ENCODE measurements around the gene PROM2. TPM values are rescaled to one million over a fixed set of nuclear protein-coding genes. Genes with fewer than 3 reads are reported as not detected.

Gene PROM2
- total and polyA plus RNA-seq, 10 of the 15 experiments (the other 5 are each of a cell fraction or from before 2014, with no cell fraction given): 0.01 to 0.04 TPM; not detected in 8

DNA sequence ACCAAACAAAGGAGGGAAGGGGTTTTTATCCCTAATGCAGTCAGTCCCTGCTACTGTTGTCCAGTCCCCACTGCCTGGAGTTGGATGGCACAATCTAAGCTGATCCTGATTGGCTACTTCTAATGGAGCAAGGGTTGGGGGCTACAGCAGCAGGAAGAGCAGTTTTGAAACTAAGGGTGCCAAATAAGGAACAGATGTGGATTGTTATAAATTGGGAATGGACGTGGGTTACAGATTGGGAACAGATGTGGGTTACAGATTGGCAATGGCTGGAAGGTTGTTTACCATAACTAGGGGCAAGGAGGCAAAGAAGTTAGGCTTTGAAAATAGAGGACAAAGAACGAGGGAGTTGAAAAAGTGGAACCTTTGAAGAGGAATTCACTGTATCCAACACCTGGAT, 16.0 kb upstream of the PROM2 start:
- no peaks in the 10 kb centered on the region; the same call in 2 of the 3 replicates for H3K9me3 ChIP-seq (replicated peaks; ENCODE audit: control insufficient read depth, insufficient read depth, low read length)
- intact Hi-C loops (cut with micrococcal nuclease; ENCODE audit: unreplicated experiment) (no loop called here), in situ Hi-C loops (cut with MboI) (no loop called here)
- no peak for FAIRE-seq
- no peak overlapping the region for H3K27ac ChIP-seq (ENCODE audit: control insufficient read depth, insufficient read depth)
- no peak for DNase-seq (ENCODE audit: low read depth, low spot score)
- ChIA-PET CTCF (no interaction called here), POLR2A (no interaction called here), RAD21 (ENCODE audit: unreplicated experiment) (no interaction called here), SMC1A (ENCODE audit: uncharacterized antibody, unreplicated experiment) (no interaction called here)
- no TSS peak for BruUV-seq (replicated peaks)
- no peak for ATAC-seq
- no peaks in the 10 kb centered on the region for H3K36me3 ChIP-seq (ENCODE audit: control insufficient read depth in 2 of 2, insufficient read depth in 2 of 2, low read length in 1 of 2)
- no peak overlapping the region for H3K4me3 ChIP-seq
- no peak overlapping the region for H2AFZ ChIP-seq (ENCODE audit: control insufficient read depth, low read depth, low read length)
- H3K9ac ChIP-seq (ENCODE audit: control insufficient read depth, insufficient read depth, low read length): no peak overlapping the region
- H3K79me2 ChIP-seq (ENCODE audit: control insufficient read depth, insufficient read depth, low read length): no peaks in the 10 kb centered on the region
- H3K27me3 ChIP-seq (replicated peaks in 1 of 2; ENCODE audit: control insufficient read depth in 2 of 2, insufficient read depth in 2 of 2, low read length in 1 of 2): no peaks in the 10 kb centered on the region
- no peaks in the 10 kb centered on the region for H3K4me1 ChIP-seq (ENCODE audit: control insufficient read depth, insufficient read depth, low read length)
- H3K4me2 ChIP-seq (ENCODE audit: control insufficient read depth, insufficient read depth): no peak overlapping the region
- 5% methylated on average over 2 of the region's 2 CpGs for WGBS (ENCODE audit: insufficient coverage, insufficient replicate concordance, low lambda C conversion rate, missing lambda C conversion rate)
- H4K20me1 ChIP-seq (ENCODE audit: control insufficient read depth, insufficient read depth): no peaks in the 10 kb centered on the region
- TF ChIP-seq PAX8 (IDR thresholded peaks at IDR 0.05) (no peak), KLF5 (IDR thresholded peaks at IDR 0.05; ENCODE audit: partially characterized antibody) (no peak), ZNF622 (IDR thresholded peaks at IDR 0.05) (no peak), BMI1 (IDR thresholded peaks at IDR 0.05; ENCODE audit: borderline replicate concordance) (no peak), HDAC6 (IDR thresholded peaks at IDR 0.05; ENCODE audit: unreplicated experiment) (no peak), SMAD5 (IDR thresholded peaks at IDR 0.05; ENCODE audit: low read depth) (no peak), JUND (IDR thresholded peaks at IDR 0.05; ENCODE audit: low read depth, low read length) (no peak), SMAD1 (IDR thresholded peaks at IDR 0.05; ENCODE audit: low read depth, partially characterized antibody) (no peak), MEF2B (IDR thresholded peaks at IDR 0.05; ENCODE audit: partially characterized antibody, poor library complexity, severe bottlenecking) (no peak), ETV6 (conservative IDR thresholded peaks at IDR 0.05 in 1 of 2, IDR thresholded peaks at IDR 0.05 in 1 of 2; ENCODE audit: borderline replicate concordance in 1 of 2, low read depth in 1 of 2) (no peak)
- TF ChIP-seq, protein P1, sequence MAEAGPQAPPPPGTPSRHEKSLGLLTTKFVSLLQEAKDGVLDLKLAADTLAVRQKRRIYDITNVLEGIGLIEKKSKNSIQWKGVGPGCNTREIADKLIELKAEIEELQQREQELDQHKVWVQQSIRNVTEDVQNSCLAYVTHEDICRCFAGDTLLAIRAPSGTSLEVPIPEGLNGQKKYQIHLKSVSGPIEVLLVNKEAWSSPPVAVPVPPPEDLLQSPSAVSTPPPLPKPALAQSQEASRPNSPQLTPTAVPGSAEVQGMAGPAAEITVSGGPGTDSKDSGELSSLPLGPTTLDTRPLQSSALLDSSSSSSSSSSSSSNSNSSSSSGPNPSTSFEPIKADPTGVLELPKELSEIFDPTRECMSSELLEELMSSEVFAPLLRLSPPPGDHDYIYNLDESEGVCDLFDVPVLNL (IDR thresholded peaks at IDR 0.05; ENCODE audit: low read depth, low read length): no peak
- TF ChIP-seq, protein P2, sequence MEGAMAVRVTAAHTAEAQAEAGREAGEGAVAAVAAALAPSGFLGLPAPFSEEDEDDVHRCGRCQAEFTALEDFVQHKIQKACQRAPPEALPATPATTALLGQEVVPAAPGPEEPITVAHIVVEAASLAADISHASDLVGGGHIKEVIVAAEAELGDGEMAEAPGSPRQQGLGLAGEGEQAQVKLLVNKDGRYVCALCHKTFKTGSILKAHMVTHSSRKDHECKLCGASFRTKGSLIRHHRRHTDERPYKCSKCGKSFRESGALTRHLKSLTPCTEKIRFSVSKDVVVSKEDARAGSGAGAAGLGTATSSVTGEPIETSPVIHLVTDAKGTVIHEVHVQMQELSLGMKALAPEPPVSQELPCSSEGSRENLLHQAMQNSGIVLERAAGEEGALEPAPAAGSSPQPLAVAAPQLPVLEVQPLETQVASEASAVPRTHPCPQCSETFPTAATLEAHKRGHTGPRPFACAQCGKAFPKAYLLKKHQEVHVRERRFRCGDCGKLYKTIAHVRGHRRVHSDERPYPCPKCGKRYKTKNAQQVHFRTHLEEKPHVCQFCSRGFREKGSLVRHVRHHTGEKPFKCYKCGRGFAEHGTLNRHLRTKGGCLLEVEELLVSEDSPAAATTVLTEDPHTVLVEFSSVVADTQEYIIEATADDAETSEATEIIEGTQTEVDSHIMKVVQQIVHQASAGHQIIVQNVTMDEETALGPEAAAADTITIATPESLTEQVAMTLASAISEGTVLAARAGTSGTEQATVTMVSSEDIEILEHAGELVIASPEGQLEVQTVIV (IDR thresholded peaks at IDR 0.05; ENCODE audit: borderline replicate concordance, partially characterized antibody): no peak
- TF ChIP-seq, protein P3, sequence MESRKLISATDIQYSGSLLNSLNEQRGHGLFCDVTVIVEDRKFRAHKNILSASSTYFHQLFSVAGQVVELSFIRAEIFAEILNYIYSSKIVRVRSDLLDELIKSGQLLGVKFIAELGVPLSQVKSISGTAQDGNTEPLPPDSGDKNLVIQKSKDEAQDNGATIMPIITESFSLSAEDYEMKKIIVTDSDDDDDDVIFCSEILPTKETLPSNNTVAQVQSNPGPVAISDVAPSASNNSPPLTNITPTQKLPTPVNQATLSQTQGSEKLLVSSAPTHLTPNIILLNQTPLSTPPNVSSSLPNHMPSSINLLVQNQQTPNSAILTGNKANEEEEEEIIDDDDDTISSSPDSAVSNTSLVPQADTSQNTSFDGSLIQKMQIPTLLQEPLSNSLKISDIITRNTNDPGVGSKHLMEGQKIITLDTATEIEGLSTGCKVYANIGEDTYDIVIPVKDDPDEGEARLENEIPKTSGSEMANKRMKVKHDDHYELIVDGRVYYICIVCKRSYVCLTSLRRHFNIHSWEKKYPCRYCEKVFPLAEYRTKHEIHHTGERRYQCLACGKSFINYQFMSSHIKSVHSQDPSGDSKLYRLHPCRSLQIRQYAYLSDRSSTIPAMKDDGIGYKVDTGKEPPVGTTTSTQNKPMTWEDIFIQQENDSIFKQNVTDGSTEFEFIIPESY (IDR thresholded peaks at IDR 0.05): no peak
- TF ChIP-seq, protein P4, sequence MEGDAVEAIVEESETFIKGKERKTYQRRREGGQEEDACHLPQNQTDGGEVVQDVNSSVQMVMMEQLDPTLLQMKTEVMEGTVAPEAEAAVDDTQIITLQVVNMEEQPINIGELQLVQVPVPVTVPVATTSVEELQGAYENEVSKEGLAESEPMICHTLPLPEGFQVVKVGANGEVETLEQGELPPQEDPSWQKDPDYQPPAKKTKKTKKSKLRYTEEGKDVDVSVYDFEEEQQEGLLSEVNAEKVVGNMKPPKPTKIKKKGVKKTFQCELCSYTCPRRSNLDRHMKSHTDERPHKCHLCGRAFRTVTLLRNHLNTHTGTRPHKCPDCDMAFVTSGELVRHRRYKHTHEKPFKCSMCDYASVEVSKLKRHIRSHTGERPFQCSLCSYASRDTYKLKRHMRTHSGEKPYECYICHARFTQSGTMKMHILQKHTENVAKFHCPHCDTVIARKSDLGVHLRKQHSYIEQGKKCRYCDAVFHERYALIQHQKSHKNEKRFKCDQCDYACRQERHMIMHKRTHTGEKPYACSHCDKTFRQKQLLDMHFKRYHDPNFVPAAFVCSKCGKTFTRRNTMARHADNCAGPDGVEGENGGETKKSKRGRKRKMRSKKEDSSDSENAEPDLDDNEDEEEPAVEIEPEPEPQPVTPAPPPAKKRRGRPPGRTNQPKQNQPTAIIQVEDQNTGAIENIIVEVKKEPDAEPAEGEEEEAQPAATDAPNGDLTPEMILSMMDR (IDR thresholded peaks at IDR 0.05 in 2 of 3, conservative IDR thresholded peaks at IDR 0.05 in 1 of 3; ENCODE audit: control insufficient read depth in 2 of 3, extremely low read depth in 1 of 3, insufficient read depth in 1 of 3, low read depth in 3 of 3, low read length in 3 of 3): no peak
